Prostate gland (tissue), 2 donors: ENCODE results near the gene DNAJB1.

Experiments used
- POLR2A ChIP-seq: fragments of 450-650 bp; IDR thresholded peaks from one replicate; pipeline ENCODE4 v1.6.1; 2016; ENCODE audit warnings: antibody characterized with exemption, mild to moderate bottlenecking
- TF ChIP-seq, protein P1 (sequence below), 4 experiments: fragments of 200-600 bp in 2 of 4; fragments of 450-650 bp in 2 of 4; sonication (generic) in 2 of 4; IDR thresholded peaks; 1 replicate in 3 of 4; 2 replicates in 1 of 4; pipeline ENCODE4 v1.5.1; 2016 to 2019; ENCODE audit warnings: antibody characterized with exemption in 4 of 4, mild to moderate bottlenecking in 2 of 4, moderate library complexity in 2 of 4

DNA sequence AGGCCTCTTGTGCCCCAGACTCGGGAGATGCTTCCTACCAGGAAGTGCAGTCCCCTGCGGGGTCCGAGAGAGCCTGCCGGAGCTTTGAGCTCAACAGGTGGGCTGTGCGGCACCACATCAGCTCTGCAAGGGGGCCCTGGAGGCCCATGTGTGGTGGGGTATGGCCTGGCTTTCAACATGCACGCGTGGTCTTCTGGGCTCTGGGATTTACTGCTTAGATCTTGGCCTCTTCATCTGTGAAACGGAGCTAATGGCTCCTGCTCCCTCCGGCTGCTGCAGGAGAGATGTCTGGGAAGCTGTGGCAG is 35.7 kb upstream of the DNAJB1 start:
- TF ChIP-seq, protein P1, sequence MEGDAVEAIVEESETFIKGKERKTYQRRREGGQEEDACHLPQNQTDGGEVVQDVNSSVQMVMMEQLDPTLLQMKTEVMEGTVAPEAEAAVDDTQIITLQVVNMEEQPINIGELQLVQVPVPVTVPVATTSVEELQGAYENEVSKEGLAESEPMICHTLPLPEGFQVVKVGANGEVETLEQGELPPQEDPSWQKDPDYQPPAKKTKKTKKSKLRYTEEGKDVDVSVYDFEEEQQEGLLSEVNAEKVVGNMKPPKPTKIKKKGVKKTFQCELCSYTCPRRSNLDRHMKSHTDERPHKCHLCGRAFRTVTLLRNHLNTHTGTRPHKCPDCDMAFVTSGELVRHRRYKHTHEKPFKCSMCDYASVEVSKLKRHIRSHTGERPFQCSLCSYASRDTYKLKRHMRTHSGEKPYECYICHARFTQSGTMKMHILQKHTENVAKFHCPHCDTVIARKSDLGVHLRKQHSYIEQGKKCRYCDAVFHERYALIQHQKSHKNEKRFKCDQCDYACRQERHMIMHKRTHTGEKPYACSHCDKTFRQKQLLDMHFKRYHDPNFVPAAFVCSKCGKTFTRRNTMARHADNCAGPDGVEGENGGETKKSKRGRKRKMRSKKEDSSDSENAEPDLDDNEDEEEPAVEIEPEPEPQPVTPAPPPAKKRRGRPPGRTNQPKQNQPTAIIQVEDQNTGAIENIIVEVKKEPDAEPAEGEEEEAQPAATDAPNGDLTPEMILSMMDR (IDR thresholded peaks at IDR 0.05) = no peak
- TF ChIP-seq POLR2A = no peak
